Astrocyte (in vitro differentiated cells and primary cell): ENCODE data around the gene CCDC61. TPM values are rescaled to one million over a fixed set of nuclear protein-coding genes. Genes with fewer than 3 reads are reported as not detected.

Source experiments
- DNase-seq: peaks from one replicate; pipeline ENCODE4 v3.0.0-alpha.2; 2010; ENCODE audit warnings: low read depth
- FAIRE-seq: peaks from 2 replicates; lab custom pipeline; 2011; peaks lifted over from hg19 to GRCh38; lab: Jason Lieb, UNC
- H2AFZ ChIP-seq: 2 replicates; pipeline ENCODE4 v1.6.0; 2012; ENCODE audit warnings: low read depth, low read length, inconsistent platforms
- H3K27ac ChIP-seq: 2 replicates; pipeline ENCODE4 v1.5.1; 2011; ENCODE audit warnings: low read depth, low read length, inconsistent platforms
- H3K27me3 ChIP-seq: 2 replicates; pipeline ENCODE4 v1.6.0; 2011; ENCODE audit warnings: low read length, inconsistent platforms; ENCODE audit not compliant: insufficient read depth
- H3K36me3 ChIP-seq: 2 replicates; pipeline ENCODE4 v1.5.1; 2011; ENCODE audit warnings: low read length, inconsistent platforms; ENCODE audit not compliant: insufficient read depth
- H3K4me1 ChIP-seq: 2 replicates; pipeline ENCODE4 v1.5.1; 2011; ENCODE audit warnings: low read length, inconsistent platforms; ENCODE audit not compliant: insufficient read depth
- H3K4me2 ChIP-seq: 2 replicates; pipeline ENCODE4 v1.6.0; 2012; ENCODE audit warnings: low read length, inconsistent platforms
- H3K4me3 ChIP-seq: 2 replicates; pipeline ENCODE4 v1.5.1; 2011; ENCODE audit warnings: low read depth, mild to moderate bottlenecking, low read length, inconsistent platforms; ENCODE audit not compliant: insufficient read depth
- H3K79me2 ChIP-seq: 2 replicates; pipeline ENCODE4 v1.6.0; 2012; ENCODE audit warnings: mild to moderate bottlenecking, low read length, inconsistent platforms; ENCODE audit not compliant: insufficient read depth
- H3K9ac ChIP-seq: 2 replicates; pipeline ENCODE4 v1.6.0; 2012; ENCODE audit warnings: mild to moderate bottlenecking, low read length, inconsistent platforms
- H3K9me3 ChIP-seq: 2 replicates; pipeline ENCODE4 v1.5.1; 2012; ENCODE audit warnings: low read depth, mild to moderate bottlenecking, low read length, inconsistent platforms; ENCODE audit not compliant: insufficient read depth
- H4K20me1 ChIP-seq: 2 replicates; pipeline ENCODE4 v1.6.0; 2012; ENCODE audit warnings: low read length, inconsistent platforms; ENCODE audit not compliant: insufficient read depth
- H3K27ac Mint-ChIP-seq: one replicate; pipeline ENCODE4 v1.8.0; 2021; ENCODE audit warnings: mild to moderate bottlenecking, mixed read lengths; ENCODE audit not compliant: unreplicated experiment
- H3K27me3 Mint-ChIP-seq: one replicate; pipeline ENCODE4 v1.8.0; 2021; ENCODE audit warnings: low read depth, mixed read lengths; ENCODE audit not compliant: unreplicated experiment
- H3K36me3 Mint-ChIP-seq: one replicate; pipeline ENCODE4 v1.8.0; 2021; ENCODE audit warnings: low read depth, mixed read lengths; ENCODE audit not compliant: unreplicated experiment
- H3K4me1 Mint-ChIP-seq: one replicate; pipeline ENCODE4 v1.8.0; 2021; ENCODE audit warnings: low read depth, mixed read lengths; ENCODE audit not compliant: unreplicated experiment
- H3K4me3 Mint-ChIP-seq: one replicate; pipeline ENCODE4 v1.8.0; 2021; ENCODE audit warnings: mild to moderate bottlenecking, moderate library complexity, mixed read lengths; ENCODE audit not compliant: unreplicated experiment
- H3K9me3 Mint-ChIP-seq: one replicate; pipeline ENCODE4 v1.8.0; 2021; ENCODE audit warnings: mild to moderate bottlenecking, mixed read lengths; ENCODE audit not compliant: unreplicated experiment
- EZH2 ChIP-seq: IDR thresholded peaks from 2 replicates; pipeline ENCODE4 v1.6.1; 2012; ENCODE audit warnings: mild to moderate bottlenecking, low read length, inconsistent platforms; ENCODE audit not compliant: insufficient read depth
- total RNA-seq: library from RNA; stranded (reverse); gene quantifications from 2 replicates; pipeline ENCODE4 v1.2.1, GENCODE V29; 2021
- TF ChIP-seq, protein P1 (sequence below): IDR thresholded peaks from 2 replicates; pipeline ENCODE4 v1.5.1; 2011; ENCODE audit warnings: low read depth, mild to moderate bottlenecking, inconsistent platforms, low read length, moderate library complexity; ENCODE audit not compliant: insufficient read depth

CCDC61 gene
- total RNA-seq, 1 donor from 2014 or later, result 6.6 TPM

DNA sequence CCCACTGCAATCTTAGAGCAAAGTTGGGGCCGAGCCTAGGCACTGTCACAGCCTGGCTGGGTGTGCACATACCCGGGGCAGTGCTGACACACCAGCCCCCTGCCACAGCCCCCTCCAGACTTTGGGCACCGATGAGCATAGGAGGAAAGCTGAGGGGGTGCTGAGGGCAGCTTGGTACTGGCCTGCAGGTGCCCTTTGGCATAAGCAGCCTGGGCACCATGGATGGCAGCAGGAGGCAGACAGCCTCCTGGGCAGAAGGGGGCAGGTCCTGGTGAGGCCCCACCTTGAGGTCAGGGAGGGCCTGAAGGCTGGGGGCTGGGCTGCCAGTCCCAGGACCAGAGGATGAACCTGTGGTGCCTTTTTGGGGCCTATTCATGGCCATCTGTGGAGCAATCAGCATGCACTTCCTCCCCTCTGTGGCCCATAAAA lies 37.3 kb downstream of the CCDC61 start:
- Histone ChIP-seq H3K9me3 (peaks cover 2% of the 10 kb centered on the region), H3K9ac (no peak overlapping the region), H3K4me3 (no peak overlapping the region), H4K20me1 (no peaks in the 10 kb centered on the region), H3K4me1 (no peaks in the 10 kb centered on the region), H3K27me3 (peaks cover 14% of the 10 kb centered on the region), H3K4me2 (no peak overlapping the region), H2AFZ (no peak overlapping the region), H3K27ac (no peak overlapping the region), H3K36me3 (no peaks in the 10 kb centered on the region), H3K79me2 (no peaks in the 10 kb centered on the region)
- DNase-seq (no peak), FAIRE-seq (no peak)
- Mint-ChIP-seq H3K4me1 (peaks cover 9% of the 10 kb centered on the region), H3K9me3 (peaks cover 4% of the 10 kb centered on the region), H3K27me3 (peaks cover 6% of the 10 kb centered on the region), H3K36me3 (peaks cover 9% of the 10 kb centered on the region), H3K4me3 (no peak overlapping the region), H3K27ac (no peak overlapping the region)
- no peak for TF ChIP-seq EZH2
- TF ChIP-seq, protein P1, sequence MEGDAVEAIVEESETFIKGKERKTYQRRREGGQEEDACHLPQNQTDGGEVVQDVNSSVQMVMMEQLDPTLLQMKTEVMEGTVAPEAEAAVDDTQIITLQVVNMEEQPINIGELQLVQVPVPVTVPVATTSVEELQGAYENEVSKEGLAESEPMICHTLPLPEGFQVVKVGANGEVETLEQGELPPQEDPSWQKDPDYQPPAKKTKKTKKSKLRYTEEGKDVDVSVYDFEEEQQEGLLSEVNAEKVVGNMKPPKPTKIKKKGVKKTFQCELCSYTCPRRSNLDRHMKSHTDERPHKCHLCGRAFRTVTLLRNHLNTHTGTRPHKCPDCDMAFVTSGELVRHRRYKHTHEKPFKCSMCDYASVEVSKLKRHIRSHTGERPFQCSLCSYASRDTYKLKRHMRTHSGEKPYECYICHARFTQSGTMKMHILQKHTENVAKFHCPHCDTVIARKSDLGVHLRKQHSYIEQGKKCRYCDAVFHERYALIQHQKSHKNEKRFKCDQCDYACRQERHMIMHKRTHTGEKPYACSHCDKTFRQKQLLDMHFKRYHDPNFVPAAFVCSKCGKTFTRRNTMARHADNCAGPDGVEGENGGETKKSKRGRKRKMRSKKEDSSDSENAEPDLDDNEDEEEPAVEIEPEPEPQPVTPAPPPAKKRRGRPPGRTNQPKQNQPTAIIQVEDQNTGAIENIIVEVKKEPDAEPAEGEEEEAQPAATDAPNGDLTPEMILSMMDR, result no peak

DNA sequence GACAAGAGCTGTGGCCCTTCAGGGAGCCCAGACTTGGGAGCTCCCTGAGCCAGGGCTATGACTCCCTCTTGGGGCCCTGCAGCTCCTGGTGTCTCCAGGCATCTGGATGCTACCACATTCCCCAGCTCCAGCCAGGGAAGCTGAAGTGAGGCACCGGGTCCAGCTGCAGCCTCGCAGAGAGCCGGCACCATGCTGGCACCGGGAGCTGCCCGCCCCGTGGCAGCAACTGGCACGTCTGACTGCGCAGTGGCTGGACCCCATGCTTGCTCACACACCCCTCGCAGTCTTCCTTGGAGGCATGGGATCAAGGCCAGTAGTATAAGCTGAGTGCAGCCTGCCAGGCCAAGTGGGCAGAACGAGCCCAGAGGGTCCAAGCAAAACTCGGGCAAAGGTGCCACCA lies 38.1 kb downstream of the CCDC61 start:
- Histone ChIP-seq H3K36me3 (no peaks in the 10 kb centered on the region), H3K9ac (no peak overlapping the region), H3K27me3 (peaks cover 14% of the 10 kb centered on the region), H3K4me2 (no peak overlapping the region), H3K27ac (no peak overlapping the region), H3K4me3 (no peak overlapping the region), H4K20me1 (no peaks in the 10 kb centered on the region), H2AFZ (no peak overlapping the region), H3K4me1 (no peaks in the 10 kb centered on the region), H3K9me3 (peaks cover 2% of the 10 kb centered on the region), H3K79me2 (no peaks in the 10 kb centered on the region)
- Mint-ChIP-seq H3K9me3 (peaks cover 4% of the 10 kb centered on the region), H3K27me3 (peaks cover 6% of the 10 kb centered on the region), H3K4me1 (peaks cover 9% of the 10 kb centered on the region), H3K27ac (no peak overlapping the region), H3K4me3 (no peak overlapping the region), H3K36me3 (peaks cover 9% of the 10 kb centered on the region)
- DNase-seq, result no peak
- FAIRE-seq, result no peak
- TF ChIP-seq, protein P1, result no peak
- no peak for TF ChIP-seq EZH2

GRCh38 chr19:46035546-46035945 lies 40.3 kb downstream of the CCDC61 start:
- Mint-ChIP-seq H3K27me3 (peaks cover 11% of the 10 kb centered on the region), H3K27ac (no peak overlapping the region), H3K4me1 (peaks cover 8% of the 10 kb centered on the region), H3K36me3 (peaks cover 17% of the 10 kb centered on the region), H3K4me3 (peak overlapping the region; percentile 29), H3K9me3 (peaks cover 6% of the 10 kb centered on the region)
- H3K27ac ChIP-seq, result no peak overlapping the region
- H3K4me2 ChIP-seq, result no peak overlapping the region
- FAIRE-seq, result no peak
- no peak overlapping the region for H2AFZ ChIP-seq
- no peaks in the 10 kb centered on the region for H3K79me2 ChIP-seq
- no peaks in the 10 kb centered on the region for H4K20me1 ChIP-seq
- peaks cover 4% of the 10 kb centered on the region for H3K9me3 ChIP-seq
- peaks cover 21% of the 10 kb centered on the region for H3K27me3 ChIP-seq
- H3K36me3 ChIP-seq, result no peaks in the 10 kb centered on the region
- H3K4me1 ChIP-seq, result no peaks in the 10 kb centered on the region
- no peak overlapping the region for H3K4me3 ChIP-seq
- no peak for DNase-seq
- no peak overlapping the region for H3K9ac ChIP-seq
- TF ChIP-seq, protein P1, result no peak
